ENCODE measurements around the gene SMYD5.
"Not testable (repeated sequence)": the region's sequence is repeated elsewhere in the genome, so short reads cannot be mapped to it uniquely, and the experiment has no call there.

The SMYD5 gene

GRCh38 chr2:73214120-73215035 is at the start of gene SMYD5:
Gene SMYD5, plus strand, starts transcription at chr2:73214245. Its CDS starts 22 bp downstream, at chr2:73214267.
- peak; percentile 91 for DNase-seq

DNA sequence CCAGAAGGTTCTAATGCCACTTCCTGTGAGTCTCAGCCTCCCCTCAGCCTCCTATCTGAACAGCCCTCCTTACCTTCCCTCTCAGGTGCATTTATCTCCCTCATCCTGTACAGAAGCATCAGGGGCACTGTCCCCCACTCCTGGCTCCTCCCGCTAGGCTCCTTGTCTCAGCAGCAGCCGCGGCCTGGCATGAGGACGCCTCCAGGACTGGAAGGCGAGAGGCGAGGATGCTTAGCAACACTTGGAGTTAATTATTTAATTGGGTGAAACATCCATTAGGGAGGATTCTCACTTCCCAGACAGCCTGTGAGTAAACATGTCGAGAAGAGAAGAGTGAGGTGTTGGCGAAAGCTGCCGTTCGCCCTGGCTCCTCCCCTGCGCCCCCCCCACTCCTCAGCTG is 48.1 kb upstream of the SMYD5 start:
- DNase-seq, result not testable (repeated sequence)

GRCh38 chr2:73166813-73167212 is 47.2 kb upstream of the SMYD5 start:
- not testable (repeated sequence) for DNase-seq

DNA sequence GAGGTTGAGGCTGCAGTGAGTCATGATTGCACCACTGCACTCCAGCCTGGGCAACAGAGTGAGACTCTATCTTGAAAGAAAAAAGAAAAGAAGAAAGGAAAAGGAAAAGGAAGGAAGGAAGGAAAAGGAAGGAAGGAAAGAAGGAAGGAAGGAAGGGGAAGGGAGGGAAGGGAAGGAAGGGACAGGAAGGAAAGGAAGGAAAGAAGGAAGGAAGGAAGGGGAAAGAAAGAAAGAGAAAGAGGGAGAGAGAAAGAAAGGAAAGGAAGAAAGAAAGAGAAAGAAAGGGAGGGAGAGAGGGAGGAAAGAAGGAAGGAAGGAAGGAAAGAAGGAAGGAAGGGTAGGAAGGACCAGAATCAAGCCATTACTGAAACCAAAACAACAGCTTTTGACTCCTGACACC is 45.7 kb upstream of the SMYD5 start:
- not testable (repeated sequence) for DNase-seq

DNA sequence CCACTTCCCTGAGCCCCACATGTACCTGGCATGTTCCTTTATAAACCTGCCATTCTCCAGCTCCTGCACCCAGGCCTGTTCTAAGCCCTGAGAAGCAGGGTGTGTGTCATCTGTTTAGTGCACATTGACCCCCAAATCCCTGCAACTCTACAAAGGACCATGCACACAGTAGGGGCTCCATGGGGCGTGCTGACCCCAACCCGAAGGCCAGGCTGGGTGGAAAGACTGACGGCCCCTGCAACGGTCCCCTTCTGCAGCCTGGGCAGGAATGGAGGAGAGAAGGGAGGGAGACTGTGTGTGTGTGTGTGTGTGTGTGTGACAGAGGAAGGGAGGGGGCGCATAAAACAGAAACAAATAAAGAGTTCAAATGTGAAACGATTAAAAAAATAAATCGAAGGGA is 43.7 kb upstream of the SMYD5 start:
- not testable (repeated sequence) for DNase-seq

GRCh38 chr2:73172963-73173362 is 41.1 kb upstream of the SMYD5 start:
- DNase-seq, result no peak

- DNase-seq, result no peak
These were observed 40.3 kb upstream of the SMYD5 start for GRCh38 chr2:73173781-73174180.

GRCh38 chr2:73174244-73174643 is 39.8 kb upstream of the SMYD5 start:
- DNase-seq, result no peak

DNA sequence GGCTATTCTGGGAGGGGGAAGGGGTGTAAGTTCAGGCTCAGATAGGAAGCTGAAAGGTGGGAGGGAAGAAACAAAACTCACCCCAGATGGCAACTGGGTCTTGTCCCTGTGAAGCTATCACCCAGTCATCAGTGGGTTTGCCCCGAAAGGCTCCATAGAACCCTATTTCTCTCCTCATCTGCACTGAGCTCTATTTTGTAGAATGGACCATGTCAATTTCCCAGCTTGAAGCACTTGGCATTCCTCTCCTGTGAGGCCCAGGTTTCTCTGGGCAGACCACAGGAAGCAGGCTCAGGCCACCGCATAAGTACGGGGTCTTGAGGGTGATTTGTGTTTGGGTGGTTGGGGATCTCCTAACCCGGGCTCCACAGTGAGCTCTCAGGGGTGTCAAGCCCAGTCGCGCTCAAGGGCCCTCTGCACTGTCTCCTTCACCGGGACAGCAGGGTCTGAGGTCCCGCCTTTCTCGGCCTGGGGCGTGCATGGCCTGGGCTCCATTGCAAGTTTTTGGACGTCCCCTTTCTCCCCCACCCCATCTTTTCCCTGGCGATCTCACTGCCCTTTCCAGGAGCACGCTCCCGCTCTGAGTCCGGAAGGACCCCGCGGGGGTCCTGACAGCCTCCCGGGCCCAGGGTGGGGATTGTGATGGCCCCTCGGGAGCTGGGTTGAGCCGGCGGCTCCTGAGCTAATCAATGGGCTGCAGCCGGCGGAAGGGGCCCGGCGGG is 38.9 kb upstream of the SMYD5 start:
- DNase-seq, result no peak

DNA sequence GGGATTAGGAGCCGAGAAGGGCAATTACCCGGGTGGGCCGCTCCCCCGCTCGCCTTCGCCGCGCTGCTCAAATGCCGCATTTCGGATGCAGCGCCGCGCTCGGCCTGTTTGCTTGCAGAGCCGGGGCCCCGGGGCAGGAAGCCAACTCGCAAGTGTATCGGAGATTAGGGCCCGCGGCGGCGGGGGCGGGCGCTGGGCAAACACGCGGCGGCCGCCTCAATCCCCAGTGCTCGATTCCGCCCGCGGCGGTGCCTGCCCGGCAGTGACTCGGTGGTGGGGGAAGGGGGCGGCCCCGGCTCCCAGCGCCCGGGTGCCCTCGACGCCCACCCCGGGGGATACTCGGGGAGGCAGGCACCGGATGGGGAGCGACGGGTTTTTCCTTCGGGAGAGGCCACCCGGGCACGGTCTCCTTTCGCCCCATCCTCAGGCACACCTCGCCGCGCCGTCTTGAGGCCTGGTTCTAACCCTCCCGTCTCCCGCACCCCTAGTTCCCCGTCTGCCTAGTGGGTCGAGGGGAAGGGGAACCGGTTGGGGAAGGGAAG is 38.3 kb upstream of the SMYD5 start:
- peak; percentile 77 for DNase-seq

- DNase-seq, result peak; percentile 54
These were observed 37.7 kb upstream of the SMYD5 start for GRCh38 chr2:73176205-73176880.

DNA sequence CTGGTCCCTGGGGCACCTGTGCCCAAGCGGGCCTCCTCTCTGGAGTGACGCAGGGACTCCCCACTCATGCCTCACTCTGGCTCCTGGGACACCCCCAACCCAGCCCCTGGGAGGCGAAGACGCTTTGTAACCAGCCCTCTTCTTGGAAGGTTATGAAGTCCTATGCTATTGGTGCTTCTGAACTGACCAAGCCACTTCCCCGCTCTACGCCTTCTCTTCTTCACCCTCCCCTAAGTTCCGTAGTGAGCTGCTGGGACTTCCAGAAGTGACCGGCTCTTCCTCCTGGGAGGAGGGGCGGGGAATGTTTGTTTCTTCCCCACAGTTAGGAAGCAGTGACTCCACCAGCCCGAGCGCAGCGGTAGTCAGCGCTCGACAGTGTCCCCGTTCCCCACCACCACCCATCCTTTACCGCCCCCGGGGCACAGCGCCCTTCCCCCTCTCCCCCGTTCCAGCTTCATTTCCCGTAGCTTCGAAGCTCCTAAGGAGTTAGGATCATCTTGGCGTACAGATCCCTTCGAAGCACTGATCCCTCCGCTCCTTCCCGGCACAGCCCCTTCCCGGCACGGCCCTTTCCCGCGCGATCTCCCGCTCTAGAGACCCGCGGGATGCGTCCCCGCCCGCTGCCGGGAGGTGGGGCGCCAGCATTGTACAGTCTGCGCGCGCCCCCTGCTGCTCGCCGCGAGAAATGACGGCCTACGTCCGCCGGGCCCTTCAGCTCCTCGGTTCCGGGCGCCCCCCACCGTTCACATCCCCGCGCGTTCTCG is 37.0 kb upstream of the SMYD5 start:
- DNase-seq, result peak; percentile 94

DNA sequence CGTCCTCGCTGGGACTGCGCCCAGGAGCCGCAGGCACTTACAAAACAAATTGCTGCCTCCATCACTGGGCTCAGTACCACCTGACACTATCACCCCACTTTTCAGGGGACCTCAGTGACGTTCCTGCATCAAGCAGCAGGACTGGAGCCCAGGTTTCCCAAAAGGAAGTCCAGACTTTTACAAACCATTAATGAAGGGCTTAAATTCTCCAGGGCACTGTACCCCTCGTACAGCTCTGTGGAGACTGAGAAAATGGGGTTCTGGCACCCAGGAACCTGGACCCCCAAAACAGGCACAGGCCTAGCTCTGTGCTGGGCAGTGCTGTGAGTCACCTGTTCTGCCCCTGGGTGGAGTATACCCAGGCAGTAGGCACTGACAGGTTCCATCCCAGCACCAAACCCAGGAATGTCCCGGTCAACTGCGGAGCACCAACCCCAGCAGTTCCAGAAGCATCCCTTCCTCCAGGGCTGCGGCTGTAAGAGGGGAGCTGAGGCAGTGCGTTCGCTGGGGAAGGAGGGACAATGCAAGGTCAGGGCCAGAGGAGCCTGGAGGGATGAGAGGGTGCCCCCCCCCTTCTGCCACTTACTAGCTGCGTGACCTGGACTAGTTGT is 36.3 kb upstream of the SMYD5 start:
- no peak for DNase-seq

DNA sequence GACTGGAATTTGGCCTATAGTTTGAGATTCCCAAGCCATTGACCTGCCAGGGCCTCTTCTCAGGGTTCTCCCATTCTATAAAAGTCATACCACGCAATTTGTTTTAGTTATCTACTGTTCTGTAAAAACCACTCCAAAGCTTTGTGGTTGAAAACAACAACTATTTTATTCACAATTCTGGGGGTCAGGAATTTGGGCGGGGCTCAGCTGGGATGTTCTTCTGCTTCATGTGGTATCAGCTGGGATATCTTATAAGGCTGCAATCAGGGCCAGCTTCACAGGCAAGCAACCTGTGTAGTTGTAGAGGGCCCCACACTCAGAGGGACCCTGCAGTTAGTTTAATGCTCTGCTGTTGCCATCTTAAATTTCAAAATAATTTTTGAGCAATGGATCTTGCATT is 28.1 kb upstream of the SMYD5 start:
- no peak for DNase-seq

DNA sequence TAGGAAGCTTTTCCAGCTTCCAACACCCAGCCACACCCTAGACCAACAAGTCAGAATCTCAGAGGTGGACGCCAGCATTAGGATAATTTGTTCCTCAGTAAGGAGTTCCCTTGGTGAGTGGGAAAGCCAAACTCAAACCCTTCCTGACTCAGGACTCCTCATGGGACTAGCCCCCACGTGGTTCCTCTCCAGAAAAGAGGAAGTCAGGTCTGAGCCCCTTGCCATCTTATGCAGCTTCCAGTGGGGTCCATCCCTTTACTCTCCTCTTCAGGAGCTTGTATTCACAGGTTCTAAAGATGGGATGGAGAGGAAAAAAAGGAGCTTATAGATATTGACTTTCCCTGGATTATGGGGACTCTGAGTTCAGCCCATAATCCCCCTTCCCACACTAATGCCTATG is 26.5 kb upstream of the SMYD5 start:
- no peak for DNase-seq

DNA sequence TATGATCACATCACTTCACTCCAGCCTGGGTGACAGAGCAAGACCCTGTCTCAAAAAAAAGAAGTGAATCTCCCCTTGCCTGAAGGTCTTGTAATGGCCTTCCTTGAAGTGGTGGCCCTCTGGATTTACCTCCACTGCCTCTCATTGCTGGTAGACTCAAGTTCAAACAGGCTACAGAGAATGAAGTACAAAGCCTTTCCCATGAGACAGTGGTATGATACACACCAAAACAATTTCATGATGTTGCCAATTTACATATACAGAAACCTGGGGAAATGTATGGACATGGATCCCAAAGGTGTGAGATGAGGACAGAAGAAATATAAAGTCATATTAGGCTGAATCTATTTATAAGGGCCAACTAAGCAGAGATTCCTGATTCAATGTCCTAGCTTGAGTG is 16.5 kb upstream of the SMYD5 start:
- no peak for DNase-seq

GRCh38 chr2:73200281-73200680 is 13.8 kb upstream of the SMYD5 start:
- DNase-seq, result not testable (repeated sequence)

GRCh38 chr2:73202156-73203054 is 11.6 kb upstream of the SMYD5 start, which contains the start of gene NOTO:
Gene NOTO, plus strand, starts transcription at chr2:73202574. Its CDS starts 93 bp downstream, at chr2:73202667.
- DNase-seq, result peak; percentile 50

GRCh38 chr2:73203055-73203681 is 10.9 kb upstream of the SMYD5 start:
- DNase-seq, result no peak

GRCh38 chr2:73205611-73206010 is 8.4 kb upstream of the SMYD5 start:
- DNase-seq, result no peak

Data from right forelimb (tissue), 1 donor.